Stimulated activated CD4-positive, alpha-beta T cell treated with anti-CD3 and anti-CD28 coated beads, Interleukin-1b, Interleukin-23, amount 100 ng/mL, for 48 hours (primary cell): Measurements from ENCODE around the gene MEGF10.
"Not testable (repeated sequence)": the region's sequence is repeated elsewhere in the genome, so short reads cannot be mapped to it uniquely, and the experiment has no call there.

Experiments used
- DNase-seq: peaks from one replicate; pipeline ENCODE4 v3.0.0-alpha.2; 2020

MEGF10 gene

GRCh38 chr5:127298656-127299055 is 8.1 kb downstream of the MEGF10 start:
- no peak for DNase-seq

DNA sequence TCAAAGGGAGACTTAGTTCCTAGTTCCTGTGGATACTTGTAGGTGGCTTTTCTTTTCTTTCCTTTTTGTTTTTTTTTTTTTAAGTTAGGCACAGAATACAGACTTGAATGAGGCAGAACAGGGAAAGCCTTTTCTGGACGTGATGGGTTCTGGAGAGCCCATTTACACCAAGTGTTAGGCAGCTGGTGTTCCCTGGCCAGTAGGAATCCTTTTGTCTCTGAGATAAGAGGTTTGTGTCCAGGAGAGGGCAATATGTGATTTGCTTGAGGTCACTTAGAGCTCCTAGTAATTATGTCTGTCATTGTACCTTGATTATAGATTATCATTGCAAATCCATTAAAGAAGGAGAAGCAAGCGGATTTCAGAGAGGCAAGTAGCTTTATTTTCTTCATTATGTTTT is 9.1 kb downstream of the MEGF10 start:
- no peak for DNase-seq

- DNase-seq, result no peak
These were observed 11.9 kb downstream of the MEGF10 start for GRCh38 chr5:127302509-127302908.

DNA sequence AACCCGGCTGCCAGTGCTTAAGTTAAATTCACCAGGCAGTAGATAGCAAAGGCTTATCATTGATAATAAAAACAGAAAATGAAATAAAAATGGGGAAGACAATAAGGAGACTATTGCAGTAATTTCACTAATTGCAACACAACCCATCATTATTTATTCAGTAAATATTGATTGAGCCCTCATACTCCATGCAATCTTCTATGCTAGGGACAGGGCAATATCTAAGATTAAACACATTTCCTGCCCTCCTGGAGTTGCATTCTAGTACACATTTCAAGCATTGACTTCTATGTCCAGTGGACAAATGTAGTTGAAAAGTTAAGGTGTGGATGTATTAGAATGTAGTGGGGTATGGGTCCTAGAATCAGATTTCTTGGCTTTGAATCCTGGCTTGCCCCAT is 12.8 kb downstream of the MEGF10 start:
- no peak for DNase-seq

DNA sequence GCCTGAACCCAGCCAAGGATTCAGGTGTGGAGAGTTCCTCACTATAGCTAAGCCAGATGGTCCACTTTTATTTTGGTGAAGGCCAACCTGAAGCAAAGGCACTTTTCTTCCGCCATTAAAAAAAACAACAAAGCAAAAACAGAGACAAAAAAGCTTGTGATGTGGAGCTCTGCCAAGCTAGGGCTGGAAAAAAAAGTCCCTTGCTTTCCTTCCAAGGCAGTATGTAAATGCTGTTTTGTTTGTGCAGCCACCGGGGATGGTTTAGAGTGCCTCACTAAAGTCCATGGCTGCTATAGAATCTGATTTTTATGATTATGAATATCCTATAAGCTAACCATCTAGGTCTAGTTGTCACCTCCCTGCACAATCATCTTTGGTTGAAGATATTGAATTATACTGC is 14.9 kb downstream of the MEGF10 start:
- no peak for DNase-seq

DNA sequence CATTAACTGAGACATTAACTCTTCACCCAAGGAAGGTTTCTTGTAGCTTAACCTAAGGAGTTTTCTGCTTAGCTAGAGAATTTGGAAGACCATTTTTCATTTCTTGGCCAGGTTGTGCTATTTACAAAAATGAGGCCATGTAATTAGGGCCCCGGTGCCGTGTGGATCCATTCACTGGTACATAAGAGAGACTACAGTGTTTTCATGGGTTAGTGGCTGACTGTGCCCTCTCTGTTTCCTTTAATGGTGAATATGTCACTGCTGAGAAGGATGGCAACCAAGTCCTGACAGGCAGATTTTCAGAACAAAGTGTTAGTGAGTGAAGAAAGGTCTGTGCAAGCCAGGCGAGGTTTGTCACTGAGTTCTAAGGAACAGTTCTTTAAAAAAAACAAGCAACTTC is 15.4 kb downstream of the MEGF10 start:
- DNase-seq, result no peak

- no peak for DNase-seq
These were observed 16.1 kb downstream of the MEGF10 start for GRCh38 chr5:127306647-127307046.

- no peak for DNase-seq
These were observed 17.3 kb downstream of the MEGF10 start for GRCh38 chr5:127307868-127308267.

GRCh38 chr5:127308325-127308724 is 17.7 kb downstream of the MEGF10 start:
- not testable (repeated sequence) for DNase-seq

GRCh38 chr5:127308945-127309344 is 18.3 kb downstream of the MEGF10 start:
- DNase-seq, result no peak

GRCh38 chr5:127311349-127311748 is 20.8 kb downstream of the MEGF10 start:
- DNase-seq, result no peak

DNA sequence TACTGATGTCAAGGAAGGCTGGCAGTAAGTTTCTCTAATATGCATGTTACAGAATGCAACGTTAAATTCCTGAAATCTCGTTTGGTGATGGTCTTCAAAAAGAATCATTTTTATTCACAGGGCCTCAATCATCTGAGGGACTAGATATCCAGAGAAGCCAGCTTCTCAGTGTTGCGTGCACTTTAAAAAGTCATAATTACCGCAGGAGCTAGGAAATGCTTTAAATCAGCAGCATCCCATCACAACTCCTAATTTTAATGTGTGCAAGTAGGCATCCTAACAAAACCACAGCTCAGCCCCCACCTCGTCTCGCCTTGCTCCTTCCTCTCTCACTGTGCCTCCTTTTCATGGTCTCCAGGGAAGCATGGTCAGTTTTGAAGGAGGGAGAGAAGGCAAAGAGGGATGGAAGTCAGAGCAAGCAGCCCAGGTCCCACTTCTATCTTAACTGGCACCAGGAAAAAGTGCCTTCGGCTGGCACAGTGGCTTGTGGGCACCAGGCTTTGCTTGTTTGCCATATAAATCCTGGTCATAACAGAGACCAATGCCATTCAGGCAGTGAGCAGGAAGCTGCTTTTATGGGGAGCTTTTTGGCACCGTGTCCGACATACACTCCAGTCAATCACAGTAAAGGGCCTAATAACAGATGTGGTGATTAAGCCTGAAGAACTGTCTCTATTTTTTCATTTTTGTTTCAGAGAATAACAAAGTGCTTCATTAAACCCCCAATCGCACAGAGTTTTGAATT is 21.4 kb downstream of the MEGF10 start:
- no peak for DNase-seq

GRCh38 chr5:127313379-127313778 is 22.8 kb downstream of the MEGF10 start:
- DNase-seq, result no peak

GRCh38 chr5:127313847-127314473 is 23.4 kb downstream of the MEGF10 start:
- DNase-seq, result peak; percentile 67

DNA sequence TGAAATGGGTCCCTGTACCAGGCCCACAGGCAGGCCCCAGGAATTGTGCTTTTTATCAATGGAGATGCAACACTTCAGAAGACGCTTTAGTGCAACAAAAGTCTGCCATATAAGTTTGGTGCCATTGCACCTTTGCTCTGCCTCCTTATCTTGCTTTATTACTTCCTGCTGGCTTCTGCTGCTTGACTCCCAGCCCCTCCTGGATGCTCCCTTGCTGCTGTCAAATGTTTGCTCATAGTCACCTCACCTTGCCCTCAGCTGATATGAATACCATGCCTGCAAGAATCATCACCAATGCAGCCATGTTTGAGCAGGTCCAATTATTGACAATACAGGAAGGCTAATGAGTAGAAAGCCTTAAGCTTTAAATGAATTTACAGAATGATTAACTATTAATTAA is 25.4 kb downstream of the MEGF10 start:
- no peak for DNase-seq

DNA sequence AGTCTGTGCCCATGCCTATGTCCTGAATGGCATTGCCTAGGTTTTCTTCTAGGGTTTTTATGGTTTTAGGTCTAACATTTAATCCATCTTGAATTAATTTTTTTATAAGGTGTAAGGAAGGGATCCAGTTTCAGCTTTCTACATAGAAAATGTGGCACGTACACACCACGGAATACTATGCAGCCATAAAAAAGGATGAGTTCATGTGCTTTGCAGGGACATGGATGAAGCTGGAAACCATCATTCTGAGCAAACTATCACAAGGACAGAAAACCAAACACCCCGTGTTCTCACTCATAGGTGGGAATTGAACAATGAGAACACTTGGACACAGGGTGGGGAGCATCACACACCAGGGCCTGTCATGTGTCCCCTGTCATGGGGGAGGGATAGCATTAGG is 26.8 kb downstream of the MEGF10 start:
- not testable (repeated sequence) for DNase-seq

GRCh38 chr5:127320032-127320965 is 29.7 kb downstream of the MEGF10 start:
- DNase-seq, result peak; percentile 8

GRCh38 chr5:127321465-127321864 is 30.9 kb downstream of the MEGF10 start:
- no peak for DNase-seq

GRCh38 chr5:127322403-127322802 is 31.8 kb downstream of the MEGF10 start:
- DNase-seq, result no peak

GRCh38 chr5:127324756-127325155 is 34.2 kb downstream of the MEGF10 start:
- no peak for DNase-seq

- DNase-seq, result no peak
These were observed 35.8 kb downstream of the MEGF10 start for GRCh38 chr5:127326431-127326830.

DNA sequence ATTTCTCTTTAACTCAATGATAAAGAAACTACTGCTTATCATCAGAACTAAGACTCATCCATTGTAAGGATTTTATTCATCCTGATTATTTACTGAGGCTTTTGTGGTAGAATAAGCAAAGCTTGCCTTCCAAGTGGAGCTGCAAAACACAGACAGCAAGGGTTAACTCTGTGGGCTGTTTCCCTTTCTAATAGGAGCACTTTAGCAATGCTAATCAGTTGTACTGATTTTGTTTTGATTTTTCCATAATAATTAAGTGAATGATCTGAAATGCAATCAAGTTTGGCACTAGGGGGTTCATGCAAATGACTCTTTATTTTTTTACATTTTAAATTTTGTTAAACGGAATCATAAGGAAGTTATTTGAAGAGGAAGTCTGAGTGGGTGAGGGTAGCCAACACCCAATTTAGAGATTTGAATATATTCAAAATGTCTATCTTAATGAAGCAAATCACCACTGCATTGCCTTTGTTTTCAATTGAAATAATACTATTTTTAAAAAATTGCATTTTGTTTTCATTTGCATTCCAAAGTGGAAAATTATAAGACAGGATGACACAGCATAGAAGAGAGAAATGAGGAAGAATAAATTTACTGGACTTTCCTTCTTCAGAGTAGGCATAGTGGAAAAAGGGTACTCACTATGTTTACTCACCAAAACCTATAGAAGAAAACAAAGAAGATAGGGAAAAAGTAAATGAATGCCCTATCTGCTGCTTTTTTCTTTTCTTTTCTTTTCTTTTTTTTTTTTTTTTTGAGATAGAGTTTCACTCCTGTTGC is 36.6 kb downstream of the MEGF10 start:
- no peak for DNase-seq

- DNase-seq, result no peak
These were observed 39.5 kb downstream of the MEGF10 start for GRCh38 chr5:127330116-127330515.
